Measurements from ENCODE around the gene CSH1. TPM values are rescaled to one million over a fixed set of nuclear protein-coding genes. Genes with fewer than 3 reads are reported as not detected.

The CSH1 gene
- total and polyA plus RNA-seq, 2 donors (not counting 3 experiments of a cell fraction or from before 2014, with no cell fraction given): not detected

- H3K36me3 ChIP-seq (ENCODE audit: control insufficient read depth in 2 of 2, extremely low read depth in 1 of 2, insufficient read depth in 2 of 2, low read length in 2 of 2): no peaks in the 10 kb centered on the region
- H3K27ac ChIP-seq (ENCODE audit: insufficient read depth, low read depth, low read length): no peak overlapping the region
- FAIRE-seq (peak; percentile 42), DNase-seq (ENCODE audit: low read depth, low spot score) (peak; percentile 91)
- no peaks in the 10 kb centered on the region for H3K4me1 ChIP-seq (ENCODE audit: control insufficient read depth, extremely low read depth, insufficient read depth, low read length)
- peak overlapping the region; percentile 98 for H2AFZ ChIP-seq (ENCODE audit: low read depth, low read length)
- dilution Hi-C loops (cut with MboI; ENCODE audit: extremely low pct_ligation_motif_present, low sequenced_read_pairs): no loop called here
- no peaks in the 10 kb centered on the region for H3K9me1 ChIP-seq (replicated peaks; ENCODE audit: control insufficient read depth, extremely low read depth, insufficient read depth, low read length)
- peaks cover 0 to 1% of the 10 kb centered on the region in 2 experiments for H3K27me3 ChIP-seq (ENCODE audit: control insufficient read depth in 2 of 2, insufficient read depth in 2 of 2, low read length in 2 of 2)
- intact Hi-C loops (cut with micrococcal nuclease): no loop called here
- BruUV-seq (replicated peaks): no TSS peak
- TF ChIP-seq MYC (IDR thresholded peaks at IDR 0.05; ENCODE audit: low read depth, low read length) (no peak), FOS (IDR thresholded peaks at IDR 0.05; ENCODE audit: borderline replicate concordance, insufficient read depth, low read length) (no peak), CTCF (IDR thresholded peaks at IDR 0.05; ENCODE audit: extremely low read depth in 1 of 2, insufficient read depth in 1 of 2, low read depth in 1 of 2, low read length in 2 of 2) (peak; percentile 84 to 87), POLR2AphosphoS5 (IDR thresholded peaks at IDR 0.05; ENCODE audit: insufficient read depth, low read depth, low read length) (peak; percentile 34), EZH2 (IDR thresholded peaks at IDR 0.05; ENCODE audit: borderline replicate concordance, low read depth, low read length, severe bottlenecking) (no peak)
- TF ChIP-seq, protein P1, sequence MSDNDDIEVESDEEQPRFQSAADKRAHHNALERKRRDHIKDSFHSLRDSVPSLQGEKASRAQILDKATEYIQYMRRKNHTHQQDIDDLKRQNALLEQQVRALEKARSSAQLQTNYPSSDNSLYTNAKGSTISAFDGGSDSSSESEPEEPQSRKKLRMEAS (IDR thresholded peaks at IDR 0.05; ENCODE audit: insufficient read depth, insufficient read length): peak; percentile 91
- ChIA-PET CTCF (interaction anchor here (0.6 to 2.0 kb wide), 18 partner anchors 9 to 248 kb away, joined by 3 to 31 read pairs (median 4); partner anchors contain the start of genes CCDC47 and DDX42), POLR2A (no interaction called here)
- no peaks in the 10 kb centered on the region for H3K79me2 ChIP-seq (ENCODE audit: control insufficient read depth, insufficient read depth, low read length)
- no peaks in the 10 kb centered on the region for H3K9me3 ChIP-seq (replicated peaks; ENCODE audit: control insufficient read depth, insufficient read depth, low read length)
- no peaks in the 10 kb centered on the region for H4K20me1 ChIP-seq (replicated peaks; ENCODE audit: control insufficient read depth, extremely low read depth, insufficient read depth, low read length)
- peak overlapping the region in 2 of 3 experiments; percentile 17 to 35 for H3K4me3 ChIP-seq (replicated peaks in 1 of 3; ENCODE audit: insufficient read depth in 1 of 3, low read depth in 1 of 3, low read length in 3 of 3)
- H3K9ac ChIP-seq (replicated peaks; ENCODE audit: extremely low read depth, insufficient read depth, low read length): peak overlapping the region; percentile 59
- peak overlapping the region; percentile 51 for H3K4me2 ChIP-seq (ENCODE audit: insufficient read depth, low read length)
Measured at GRCh38 chr17:63848834-63849689, 47.3 kb downstream of the CSH1 start.
